Measurements from ENCODE around the gene KPTN.

GRCh38 chr19:47508721-47509120 lies 24.7 kb upstream of the KPTN start:
- TF ChIP-seq ZNF562 (CRISPR knock-in tag; IDR thresholded peaks at IDR 0.05; ENCODE audit: borderline replicate concordance) (no peak), ZNF564 (CRISPR knock-in tag; IDR thresholded peaks at IDR 0.05) (no peak), POLR2A (IDR thresholded peaks at IDR 0.05; ENCODE audit: insufficient read depth in 1 of 2, low read depth in 2 of 2, low read length in 2 of 2) (no peak), TCF12 (IDR thresholded peaks at IDR 0.05) (no peak), TCF12 (CRISPR knock-in tag; IDR thresholded peaks at IDR 0.05) (no peak)
- TF ChIP-seq, protein P1, sequence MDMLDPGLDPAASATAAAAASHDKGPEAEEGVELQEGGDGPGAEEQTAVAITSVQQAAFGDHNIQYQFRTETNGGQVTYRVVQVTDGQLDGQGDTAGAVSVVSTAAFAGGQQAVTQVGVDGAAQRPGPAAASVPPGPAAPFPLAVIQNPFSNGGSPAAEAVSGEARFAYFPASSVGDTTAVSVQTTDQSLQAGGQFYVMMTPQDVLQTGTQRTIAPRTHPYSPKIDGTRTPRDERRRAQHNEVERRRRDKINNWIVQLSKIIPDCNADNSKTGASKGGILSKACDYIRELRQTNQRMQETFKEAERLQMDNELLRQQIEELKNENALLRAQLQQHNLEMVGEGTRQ (IDR thresholded peaks at IDR 0.05; ENCODE audit: low read depth, low read length): no peak
- TF ChIP-seq, protein P1 (CRISPR knock-in tag; IDR thresholded peaks at IDR 0.05; ENCODE audit: borderline replicate concordance): no peak
